ENCODE data around the gene MATN1.

The MATN1 gene

GRCh38 chr1:30738715-30739559 lies 15.6 kb upstream of the MATN1 start:
- Histone ChIP-seq H3K27me3 (ENCODE audit: insufficient read depth, poor library complexity, severe bottlenecking) (no peaks in the 10 kb centered on the region), H3K4me3 (ENCODE audit: severe bottlenecking) (no peak overlapping the region), H3K4me1 (ENCODE audit: insufficient read depth, poor library complexity, severe bottlenecking) (peaks cover 17% of the 10 kb centered on the region), H3K9me3 (ENCODE audit: severe bottlenecking) (no peaks in the 10 kb centered on the region), H3K36me3 (ENCODE audit: low read depth) (no peaks in the 10 kb centered on the region), H3K27ac (ENCODE audit: poor library complexity, severe bottlenecking) (no peak overlapping the region)
- no peak for DNase-seq (ENCODE audit: low spot score)
- TF ChIP-seq, protein P1, sequence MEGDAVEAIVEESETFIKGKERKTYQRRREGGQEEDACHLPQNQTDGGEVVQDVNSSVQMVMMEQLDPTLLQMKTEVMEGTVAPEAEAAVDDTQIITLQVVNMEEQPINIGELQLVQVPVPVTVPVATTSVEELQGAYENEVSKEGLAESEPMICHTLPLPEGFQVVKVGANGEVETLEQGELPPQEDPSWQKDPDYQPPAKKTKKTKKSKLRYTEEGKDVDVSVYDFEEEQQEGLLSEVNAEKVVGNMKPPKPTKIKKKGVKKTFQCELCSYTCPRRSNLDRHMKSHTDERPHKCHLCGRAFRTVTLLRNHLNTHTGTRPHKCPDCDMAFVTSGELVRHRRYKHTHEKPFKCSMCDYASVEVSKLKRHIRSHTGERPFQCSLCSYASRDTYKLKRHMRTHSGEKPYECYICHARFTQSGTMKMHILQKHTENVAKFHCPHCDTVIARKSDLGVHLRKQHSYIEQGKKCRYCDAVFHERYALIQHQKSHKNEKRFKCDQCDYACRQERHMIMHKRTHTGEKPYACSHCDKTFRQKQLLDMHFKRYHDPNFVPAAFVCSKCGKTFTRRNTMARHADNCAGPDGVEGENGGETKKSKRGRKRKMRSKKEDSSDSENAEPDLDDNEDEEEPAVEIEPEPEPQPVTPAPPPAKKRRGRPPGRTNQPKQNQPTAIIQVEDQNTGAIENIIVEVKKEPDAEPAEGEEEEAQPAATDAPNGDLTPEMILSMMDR (IDR thresholded peaks at IDR 0.05; ENCODE audit: poor library complexity, severe bottlenecking): no peak
- ATAC-seq (ENCODE audit: low read depth): no peak

DNA sequence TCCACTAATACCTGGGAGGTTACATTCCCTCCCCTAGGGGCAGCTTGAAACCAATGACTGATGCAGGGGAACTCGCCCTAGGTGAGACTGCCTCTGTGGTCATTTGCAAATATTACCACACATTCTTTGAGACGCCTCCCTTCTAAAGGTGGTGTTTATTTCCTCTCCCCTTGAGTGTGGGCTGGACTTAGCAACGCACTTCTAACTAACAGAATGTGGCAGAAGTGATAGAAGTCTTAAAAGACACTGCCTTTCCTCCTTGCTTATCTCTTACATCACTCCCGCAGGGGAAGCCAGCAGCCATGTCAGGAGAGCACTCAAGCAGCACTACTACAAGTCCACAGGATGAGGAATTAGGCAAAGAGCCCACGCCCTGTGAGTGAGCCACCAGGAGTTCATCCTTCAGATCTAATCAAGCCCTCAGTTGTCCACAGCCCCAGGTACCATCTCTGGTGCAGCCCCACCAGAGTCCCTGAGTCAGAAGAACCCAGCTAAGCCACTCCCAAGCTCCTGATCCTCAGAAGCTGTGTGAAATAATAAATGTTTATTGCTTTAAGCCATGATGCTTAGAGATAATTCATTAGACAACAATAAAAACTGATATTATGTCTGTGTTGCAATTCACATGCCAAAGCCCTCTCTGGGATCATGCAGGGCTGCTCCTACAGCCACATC lies 14.8 kb upstream of the MATN1 start:
- ATAC-seq (ENCODE audit: low read depth) (0 out of 3 replicates have a peak, but pooled peaks have one; percentile 19), DNase-seq (ENCODE audit: low spot score) (no peak)
- Histone ChIP-seq H3K9me3 (ENCODE audit: severe bottlenecking) (no peaks in the 10 kb centered on the region), H3K4me3 (ENCODE audit: severe bottlenecking) (no peak overlapping the region), H3K27ac (ENCODE audit: poor library complexity, severe bottlenecking) (no peak overlapping the region), H3K36me3 (ENCODE audit: low read depth) (no peaks in the 10 kb centered on the region), H3K4me1 (ENCODE audit: insufficient read depth, poor library complexity, severe bottlenecking) (peaks cover 11% of the 10 kb centered on the region), H3K27me3 (ENCODE audit: insufficient read depth, poor library complexity, severe bottlenecking) (no peaks in the 10 kb centered on the region)
- TF ChIP-seq, protein P1 (IDR thresholded peaks at IDR 0.05; ENCODE audit: poor library complexity, severe bottlenecking): no peak

DNA sequence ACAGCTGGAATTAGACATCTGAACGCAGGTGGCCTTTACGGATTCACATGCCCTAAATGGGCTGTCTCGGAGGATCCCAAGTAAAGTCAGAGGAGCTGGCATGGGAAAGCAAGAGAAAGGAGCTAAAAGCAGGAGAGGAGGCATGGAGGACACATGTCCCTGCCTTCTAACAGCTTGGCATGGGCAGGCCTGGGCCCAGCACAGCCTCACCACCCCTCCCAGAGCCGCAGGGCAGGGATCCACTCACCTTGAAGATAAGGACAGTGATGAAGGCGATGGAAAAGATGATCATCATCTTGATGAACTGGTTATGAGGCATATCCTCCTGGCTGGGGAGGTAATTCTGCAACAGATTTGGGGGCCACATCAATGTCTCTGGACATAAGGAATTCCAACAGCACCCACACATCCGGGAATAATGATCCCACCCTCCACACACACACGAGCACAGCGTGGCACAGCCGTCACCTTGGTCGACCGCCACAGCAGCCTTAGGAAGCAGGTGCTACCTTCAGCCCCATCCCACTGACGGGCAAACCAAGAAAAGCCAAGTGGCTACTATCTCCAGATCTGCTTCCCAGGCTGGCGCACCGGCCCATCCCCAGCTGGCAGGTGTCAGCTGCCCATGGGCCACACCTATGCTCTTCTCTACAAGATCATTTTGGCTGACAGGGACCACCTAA lies 14.1 kb upstream of the MATN1 start:
- Histone ChIP-seq H3K36me3 (ENCODE audit: low read depth) (no peaks in the 10 kb centered on the region), H3K4me1 (ENCODE audit: insufficient read depth, poor library complexity, severe bottlenecking) (peaks cover 10% of the 10 kb centered on the region), H3K9me3 (ENCODE audit: severe bottlenecking) (no peaks in the 10 kb centered on the region), H3K4me3 (ENCODE audit: severe bottlenecking) (no peak overlapping the region), H3K27me3 (ENCODE audit: insufficient read depth, poor library complexity, severe bottlenecking) (no peaks in the 10 kb centered on the region), H3K27ac (ENCODE audit: poor library complexity, severe bottlenecking) (no peak overlapping the region)
- DNase-seq (ENCODE audit: low spot score): no peak
- ATAC-seq (ENCODE audit: low read depth): no peak
- TF ChIP-seq, protein P1 (IDR thresholded peaks at IDR 0.05; ENCODE audit: poor library complexity, severe bottlenecking): no peak

GRCh38 chr1:30735668-30736498 lies 12.5 kb upstream of the MATN1 start:
- TF ChIP-seq, protein P1 (IDR thresholded peaks at IDR 0.05; ENCODE audit: poor library complexity, severe bottlenecking): no peak
- Histone ChIP-seq H3K27me3 (ENCODE audit: insufficient read depth, poor library complexity, severe bottlenecking) (no peaks in the 10 kb centered on the region), H3K36me3 (ENCODE audit: low read depth) (no peaks in the 10 kb centered on the region), H3K27ac (ENCODE audit: poor library complexity, severe bottlenecking) (no peak overlapping the region), H3K4me3 (ENCODE audit: severe bottlenecking) (no peak overlapping the region), H3K9me3 (ENCODE audit: severe bottlenecking) (no peaks in the 10 kb centered on the region), H3K4me1 (ENCODE audit: insufficient read depth, poor library complexity, severe bottlenecking) (peaks cover 4% of the 10 kb centered on the region)
- no peak for DNase-seq (ENCODE audit: low spot score)
- ATAC-seq (ENCODE audit: low read depth): no peak

Measured in RWPE2 (cell line).